GM12865 (cell line): ENCODE results near the gene RAC3.

Experiments
- DNase-seq: peaks from one replicate; pipeline ENCODE4 v3.0.0; 2010; ENCODE audit warnings: low read depth
- H3K4me3 ChIP-seq: 2 replicates; pipeline ENCODE4 v1.5.1; 2011; ENCODE audit warnings: mild to moderate bottlenecking, low read depth, low read length, control low read depth
- CTCF ChIP-seq: IDR thresholded peaks from 2 replicates; pipeline ENCODE4 v1.5.1; 2011; ENCODE audit warnings: low read length, control low read depth, low read depth, inconsistent platforms; ENCODE audit not compliant: insufficient read depth; ENCODE audit errors: missing control alignments

Gene RAC3

GRCh38 chr17:82009413-82009812, 22.1 kb upstream of the RAC3 start:
- TF ChIP-seq CTCF = no peak
- no peak for DNase-seq
- no peak overlapping the region for H3K4me3 ChIP-seq

GRCh38 chr17:82010575-82011525, 20.6 kb upstream of the RAC3 start:
- H3K4me3 ChIP-seq = no peak overlapping the region
- DNase-seq = no peak
- TF ChIP-seq CTCF = no peak

GRCh38 chr17:82011617-82012187, 19.8 kb upstream of the RAC3 start:
- no peak for TF ChIP-seq CTCF
- no peak for DNase-seq
- no peak overlapping the region for H3K4me3 ChIP-seq

- no peak for DNase-seq
- no peak for TF ChIP-seq CTCF
- no peak overlapping the region for H3K4me3 ChIP-seq
Observed at GRCh38 chr17:82012261-82012639, 19.2 kb upstream of the RAC3 start.

- H3K4me3 ChIP-seq = no peak overlapping the region
- no peak for TF ChIP-seq CTCF
Observed at GRCh38 chr17:82012640-82013295, 18.7 kb upstream of the RAC3 start.

GRCh38 chr17:82013341-82013740, 18.1 kb upstream of the RAC3 start:
- no peak overlapping the region for H3K4me3 ChIP-seq
- no peak for TF ChIP-seq CTCF
- no peak for DNase-seq

More at GRCh38 chr17:82012640-82013295, 18.7 kb upstream of the RAC3 start:
- DNase-seq = no peak
